ENCODE measurements around the gene DDOST. TPM values are rescaled to one million over a fixed set of nuclear protein-coding genes. Genes with fewer than 3 reads are reported as not detected.

Gene DDOST
- total RNA-seq, 5 donors from 2014 or later (not counting 1 experiment from before 2014, with no cell fraction given) = 106 to 145 (median 124) TPM

GRCh38 chr1:20700636-20701215 is 39.6 kb upstream of the DDOST start:
- no peaks in the 10 kb centered on the region for H3K27me3 Mint-ChIP-seq
- H3K4me3 ChIP-seq (ENCODE audit: control insufficient read depth in 1 of 2, extremely low read depth in 1 of 2, low read length in 1 of 2) = no peak overlapping the region
- no peak overlapping the region for H3K4me3 Mint-ChIP-seq
- H3K27ac Mint-ChIP-seq = no peak overlapping the region
- POLR2A ChIA-PET = interaction anchor here in 1 of 2 donors (0.6 kb wide), 1 partner anchor 27 kb away, joined by 6 read pairs; no protein-coding TSS in a partner anchor
- H3K27me3 ChIP-seq (replicated peaks in 1 of 2; ENCODE audit: control insufficient read depth in 2 of 2, extremely low read depth in 1 of 2, insufficient read depth in 2 of 2, low read length in 1 of 2) = peaks cover 0 to 24% of the 10 kb centered on the region in 2 experiments
- DNase-seq = no peak
- no peak for ATAC-seq (replicated peaks in 1 of 4)
- no peaks in the 10 kb centered on the region for H3K36me3 Mint-ChIP-seq
- 78% methylated on average over 13 of the region's 17 CpGs for WGBS (ENCODE audit: insufficient coverage)
- H3K36me3 ChIP-seq (ENCODE audit: control insufficient read depth in 2 of 2, extremely low read depth in 1 of 2, insufficient read depth in 1 of 2, low read length in 1 of 2) = no peaks in the 10 kb centered on the region
- CTCF ChIA-PET = no interaction called here
- peaks cover 0 to 14% of the 10 kb centered on the region in 2 experiments for H3K4me1 ChIP-seq (ENCODE audit: control insufficient read depth in 1 of 2, extremely low read depth in 1 of 2, insufficient read depth in 2 of 2, low read length in 2 of 2)
- H3K27ac ChIP-seq (ENCODE audit: low read length) = no peak overlapping the region
- H3K9me3 Mint-ChIP-seq = no peaks in the 10 kb centered on the region
- peaks cover 6 to 10% (median 8%) of the 10 kb centered on the region in 3 donors for H3K4me1 Mint-ChIP-seq
- no peaks in the 10 kb centered on the region for H3K9me3 ChIP-seq

- H3K9me3 ChIP-seq = no peaks in the 10 kb centered on the region
- Mint-ChIP-seq H3K4me3 (no peak overlapping the region), H3K27me3 (no peaks in the 10 kb centered on the region), H3K36me3 (no peaks in the 10 kb centered on the region), H3K4me1 (peaks cover 6 to 10% (median 8%) of the 10 kb centered on the region in 3 donors), H3K27ac (no peak overlapping the region), H3K9me3 (no peaks in the 10 kb centered on the region)
- no peak overlapping the region for H3K27ac ChIP-seq (ENCODE audit: low read length)
- peaks cover 0 to 33% of the 10 kb centered on the region in 2 experiments for H3K27me3 ChIP-seq (replicated peaks in 1 of 2; ENCODE audit: control insufficient read depth in 2 of 2, extremely low read depth in 1 of 2, insufficient read depth in 2 of 2, low read length in 1 of 2)
- CTCF ChIA-PET = interaction anchor here in 1 of 2 donors (0.6 kb wide), 1 partner anchor 66 kb away, joined by 3 read pairs; no protein-coding TSS in a partner anchor
- DNase-seq (no peak), ATAC-seq (replicated peaks in 1 of 4) (no peak)
- POLR2A ChIA-PET = interaction anchor here in 1 of 2 donors (0.6 kb wide), 1 partner anchor 31 kb away, joined by 6 read pairs; no protein-coding TSS in a partner anchor
- H3K36me3 ChIP-seq (ENCODE audit: control insufficient read depth in 2 of 2, extremely low read depth in 1 of 2, insufficient read depth in 1 of 2, low read length in 1 of 2) = no peaks in the 10 kb centered on the region
- 95% methylated on average over 8 of the region's 9 CpGs for WGBS (ENCODE audit: insufficient coverage)
- H3K4me3 ChIP-seq (ENCODE audit: control insufficient read depth in 1 of 2, extremely low read depth in 1 of 2, low read length in 1 of 2) = no peak overlapping the region
- peaks cover 0 to 15% of the 10 kb centered on the region in 2 experiments for H3K4me1 ChIP-seq (ENCODE audit: control insufficient read depth in 1 of 2, extremely low read depth in 1 of 2, insufficient read depth in 2 of 2, low read length in 2 of 2)
Observed at GRCh38 chr1:20699558-20699957, 38.4 kb upstream of the DDOST start.

- CTCF ChIA-PET = no interaction called here
- ATAC-seq (replicated peaks in 1 of 4) (no peak), DNase-seq (no peak)
- WGBS (ENCODE audit: insufficient coverage) = 88% methylated on average over 10 of the region's 18 CpGs
- Mint-ChIP-seq H3K4me1 (peaks cover 6 to 10% (median 8%) of the 10 kb centered on the region in 3 donors), H3K27ac (no peak overlapping the region), H3K27me3 (no peaks in the 10 kb centered on the region), H3K36me3 (no peaks in the 10 kb centered on the region), H3K4me3 (peak overlapping the region in 1 of 3 donors; percentile 16), H3K9me3 (no peaks in the 10 kb centered on the region)
- peaks cover 0 to 15% of the 10 kb centered on the region in 2 experiments for H3K4me1 ChIP-seq (ENCODE audit: control insufficient read depth in 1 of 2, extremely low read depth in 1 of 2, insufficient read depth in 2 of 2, low read length in 2 of 2)
- no peaks in the 10 kb centered on the region for H3K36me3 ChIP-seq (ENCODE audit: control insufficient read depth in 2 of 2, extremely low read depth in 1 of 2, insufficient read depth in 1 of 2, low read length in 1 of 2)
- H3K27me3 ChIP-seq (replicated peaks in 1 of 2; ENCODE audit: control insufficient read depth in 2 of 2, extremely low read depth in 1 of 2, insufficient read depth in 2 of 2, low read length in 1 of 2) = peaks cover 0 to 35% of the 10 kb centered on the region in 2 experiments
- no peak overlapping the region for H3K27ac ChIP-seq (ENCODE audit: low read length)
- no peaks in the 10 kb centered on the region for H3K9me3 ChIP-seq
- POLR2A ChIA-PET = no interaction called here
- no peak overlapping the region for H3K4me3 ChIP-seq (ENCODE audit: control insufficient read depth in 1 of 2, extremely low read depth in 1 of 2, low read length in 1 of 2)
Observed at GRCh38 chr1:20698195-20698910, 37.2 kb upstream of the DDOST start.

- H3K27ac ChIP-seq (ENCODE audit: low read length) = no peak overlapping the region
- no peaks in the 10 kb centered on the region for H3K36me3 ChIP-seq (ENCODE audit: control insufficient read depth in 2 of 2, extremely low read depth in 1 of 2, insufficient read depth in 1 of 2, low read length in 1 of 2)
- Mint-ChIP-seq H3K27ac (no peak overlapping the region), H3K4me1 (peaks cover 6 to 10% (median 8%) of the 10 kb centered on the region in 3 donors), H3K9me3 (no peaks in the 10 kb centered on the region), H3K4me3 (peak overlapping the region in 1 of 3 donors; percentile 90), H3K27me3 (no peaks in the 10 kb centered on the region), H3K36me3 (no peaks in the 10 kb centered on the region)
- ChIA-PET POLR2A (no interaction called here), CTCF (interaction anchor here (0.5 to 1.7 kb wide), 4 partner anchors 21 to 1323 kb away, joined by 3 to 19 read pairs (median 4); partner anchors contain the start of gene KIF17 (in 1 of the 2))
- no peak for DNase-seq
- H3K4me1 ChIP-seq (ENCODE audit: control insufficient read depth in 1 of 2, extremely low read depth in 1 of 2, insufficient read depth in 2 of 2, low read length in 2 of 2) = peaks cover 0 to 15% of the 10 kb centered on the region in 2 experiments
- H3K9me3 ChIP-seq = no peaks in the 10 kb centered on the region
- peaks cover 0 to 35% of the 10 kb centered on the region in 2 experiments for H3K27me3 ChIP-seq (replicated peaks in 1 of 2; ENCODE audit: control insufficient read depth in 2 of 2, extremely low read depth in 1 of 2, insufficient read depth in 2 of 2, low read length in 1 of 2)
- 83% methylated on average over 9 of the region's 12 CpGs for WGBS (ENCODE audit: insufficient coverage)
- ATAC-seq (replicated peaks in 1 of 4) = no peak
- H3K4me3 ChIP-seq (ENCODE audit: control insufficient read depth in 1 of 2, extremely low read depth in 1 of 2, low read length in 1 of 2) = no peak overlapping the region
Observed at GRCh38 chr1:20697563-20697962, 36.4 kb upstream of the DDOST start.

- Histone ChIP-seq H3K36me3 (ENCODE audit: control insufficient read depth in 2 of 2, extremely low read depth in 1 of 2, insufficient read depth in 1 of 2, low read length in 1 of 2) (no peaks in the 10 kb centered on the region), H3K4me3 (ENCODE audit: control insufficient read depth in 1 of 2, extremely low read depth in 1 of 2, low read length in 1 of 2) (peak overlapping the region; percentile 70 to 88), H3K27me3 (replicated peaks in 1 of 2; ENCODE audit: control insufficient read depth in 2 of 2, extremely low read depth in 1 of 2, insufficient read depth in 2 of 2, low read length in 1 of 2) (peaks cover 0 to 35% of the 10 kb centered on the region in 2 experiments), H3K27ac (ENCODE audit: low read length) (no peak overlapping the region), H3K4me1 (ENCODE audit: control insufficient read depth in 1 of 2, extremely low read depth in 1 of 2, insufficient read depth in 2 of 2, low read length in 2 of 2) (peaks cover 0 to 15% of the 10 kb centered on the region in 2 experiments), H3K9me3 (no peaks in the 10 kb centered on the region)
- Mint-ChIP-seq H3K4me3 (peak overlapping the region; percentile 81 to 90 (median 86)), H3K27ac (peak overlapping the region in 1 of 2 donors; percentile 63), H3K27me3 (no peaks in the 10 kb centered on the region), H3K36me3 (no peaks in the 10 kb centered on the region), H3K9me3 (no peaks in the 10 kb centered on the region), H3K4me1 (peaks cover 6 to 10% (median 8%) of the 10 kb centered on the region in 3 donors)
- ChIA-PET POLR2A (interaction anchor here in 1 of 2 donors (1.1 kb wide), 1 partner anchor 498 kb away, joined by 3 read pairs; no protein-coding TSS in a partner anchor), CTCF (interaction anchor here (0.5 to 1.7 kb wide), 14 partner anchors 21 to 1665 kb away, joined by 3 to 24 read pairs (median 3); partner anchors contain the start of gene KIF17 (in 1 of the 2))
- DNase-seq (peak; percentile 38 to 80 (median 65)), ATAC-seq (replicated peaks in 1 of 4) (peak; percentile 94 to 96 (median 94))
- WGBS (ENCODE audit: insufficient coverage) = 3% methylated on average over 41 of the region's 46 CpGs
Observed at GRCh38 chr1:20696397-20697333, 35.5 kb upstream of the DDOST start.
